ENCODE data around the gene PCARE. TPM values are rescaled to one million over a fixed set of nuclear protein-coding genes. Genes with fewer than 3 reads are reported as not detected.
A peak's percentile ranks its signal among the peaks of the same experiment; 100 is the strongest.
"Not testable (repeated sequence)": the region's sequence is repeated elsewhere in the genome, so short reads cannot be mapped to it uniquely, and the experiment has no call there.

PCARE gene
- total RNA-seq = not detected

DNA sequence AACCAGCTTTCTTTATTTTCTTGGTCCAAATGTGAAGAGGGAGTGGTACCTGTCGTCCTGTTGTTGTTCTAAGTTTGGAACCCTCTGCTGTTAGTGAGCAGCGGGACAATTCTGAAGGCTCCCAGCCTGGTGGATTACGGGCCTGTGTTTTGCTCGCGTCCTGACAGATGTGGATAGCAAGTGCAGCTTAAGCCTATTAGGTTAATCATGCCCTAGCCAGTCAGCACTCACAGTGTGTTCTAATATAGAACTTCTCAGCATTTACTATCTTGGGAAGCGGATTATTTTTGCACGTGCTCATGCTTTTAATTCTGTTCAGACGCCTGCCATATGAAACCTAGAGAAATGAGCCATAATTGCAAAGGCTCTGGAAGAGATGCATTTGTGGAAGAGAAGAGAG is at the start of gene PCARE:
Gene PCARE (minus strand): TSS at position 113 of the 400 bp plus-strand sequence. CDS start 262 bp downstream, outside the sequence.
- DNase-seq (ENCODE audit: low spot score) = no peak

DNA sequence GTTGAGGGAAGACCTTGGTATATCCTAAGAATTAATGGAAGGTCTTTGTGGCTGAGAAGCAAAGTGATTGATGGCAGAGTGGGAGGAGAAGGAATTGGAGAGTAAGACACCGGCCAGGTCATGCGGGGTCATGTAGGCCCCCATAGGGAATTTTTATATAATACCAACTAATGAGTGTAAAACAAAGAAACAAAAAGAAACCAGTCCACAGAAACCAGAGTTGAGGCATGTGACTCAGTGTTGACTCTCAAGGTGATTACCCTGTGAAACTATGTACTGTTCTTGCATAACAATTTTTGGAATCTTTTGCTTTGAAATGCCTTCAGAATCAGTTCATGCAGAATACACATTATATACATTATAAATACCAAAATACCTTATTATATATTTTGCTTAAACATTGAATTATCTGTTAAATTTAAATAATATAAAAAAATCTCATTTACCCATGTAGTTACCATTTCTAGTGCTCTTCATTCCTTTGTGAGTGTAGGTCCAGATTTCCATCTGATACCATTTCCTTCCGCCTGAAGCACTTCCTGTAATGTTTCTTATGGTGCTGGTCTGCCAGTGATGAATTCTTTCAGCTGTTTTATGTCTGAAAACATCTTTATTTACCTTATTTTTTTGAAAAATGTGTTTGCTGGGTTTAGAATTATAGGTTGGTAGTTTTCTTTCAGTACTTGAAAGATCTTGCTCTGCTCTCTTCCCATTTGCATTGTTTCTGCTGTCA is 49.5 kb upstream of the PCARE start:
- DNase-seq (ENCODE audit: low spot score) = no peak

DNA sequence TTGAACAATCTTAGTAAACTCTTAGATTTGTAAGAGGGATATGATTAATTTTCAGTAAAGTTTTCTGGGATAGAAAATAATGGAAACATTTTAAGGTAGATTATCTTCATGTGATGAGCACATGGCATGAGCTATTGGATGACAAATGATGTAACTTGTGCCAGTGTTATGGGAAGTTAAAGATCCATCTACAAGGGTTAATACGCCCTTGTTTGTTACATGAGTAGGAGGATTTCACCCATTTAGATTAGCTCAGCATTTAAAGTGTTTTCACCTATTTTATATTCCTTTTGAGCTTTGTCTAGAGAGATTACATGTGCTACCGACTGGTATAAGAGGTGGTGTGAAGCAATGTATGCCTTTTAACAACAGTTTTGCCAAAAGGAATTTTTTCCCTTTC is 46.5 kb upstream of the PCARE start:
- no peak for DNase-seq (ENCODE audit: low spot score)

DNA sequence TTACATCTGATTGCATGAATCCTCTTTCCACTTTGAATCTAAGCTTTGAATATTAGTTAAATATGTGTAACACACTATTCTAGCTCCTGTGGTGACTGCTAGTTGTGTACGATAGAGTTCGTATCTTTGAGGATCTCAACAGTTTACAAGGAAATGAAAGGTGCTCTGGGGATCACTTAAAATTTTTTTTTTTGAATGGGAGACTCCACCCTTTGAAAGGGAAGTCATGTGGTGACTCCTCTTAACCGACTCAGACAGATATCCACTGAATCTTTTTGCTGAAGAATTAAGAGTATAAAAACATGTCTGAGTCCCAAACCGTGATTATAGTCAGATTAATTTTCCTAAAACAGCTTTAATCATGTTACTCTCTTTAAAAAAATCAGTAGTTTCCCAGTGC is 44.9 kb upstream of the PCARE start:
- DNase-seq (ENCODE audit: low spot score) = no peak

DNA sequence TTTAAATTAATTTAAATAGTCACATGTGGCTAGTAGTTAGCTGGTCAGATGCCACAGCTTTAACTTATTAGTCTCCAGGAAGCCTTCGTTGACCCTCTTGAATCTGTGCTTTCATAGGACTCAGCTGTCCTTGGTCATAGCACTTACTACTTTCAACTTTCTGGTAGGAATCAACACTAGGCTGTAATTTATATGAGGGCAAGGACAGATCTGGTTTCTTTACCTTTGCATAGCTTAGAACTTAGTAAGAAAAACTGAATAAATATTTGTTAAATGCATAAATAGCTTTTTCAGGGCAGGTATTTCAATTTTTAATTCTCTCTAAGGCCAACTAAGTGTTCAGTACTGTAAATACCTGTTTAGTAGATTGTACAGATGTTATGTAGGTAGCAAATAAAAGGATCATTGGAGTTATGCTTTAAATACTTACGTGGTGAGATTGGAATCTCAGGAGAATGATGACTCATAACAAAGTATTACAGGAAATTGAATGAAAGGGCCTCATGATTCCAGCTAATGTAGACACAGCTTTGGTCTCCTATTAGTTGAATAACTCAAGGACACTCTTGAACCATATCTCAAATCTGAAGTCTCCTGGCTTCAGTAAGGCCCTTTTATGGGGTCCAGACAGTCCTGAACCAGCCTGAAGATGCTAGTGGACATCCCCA is 43.4 kb upstream of the PCARE start:
- no peak for DNase-seq (ENCODE audit: low spot score)

GRCh38 chr2:29115797-29116781 is 41.8 kb upstream of the PCARE start:
- peak; percentile 73 for DNase-seq (ENCODE audit: low spot score)

- DNase-seq (ENCODE audit: low spot score) = peak; percentile 57
Measured at GRCh38 chr2:29114946-29115609, 40.8 kb upstream of the PCARE start, which contains the start of gene CLIP4. Gene CLIP4 (plus strand): TSS chr2:29115415. CDS start chr2:29121389, 5,974 bp downstream.

DNA sequence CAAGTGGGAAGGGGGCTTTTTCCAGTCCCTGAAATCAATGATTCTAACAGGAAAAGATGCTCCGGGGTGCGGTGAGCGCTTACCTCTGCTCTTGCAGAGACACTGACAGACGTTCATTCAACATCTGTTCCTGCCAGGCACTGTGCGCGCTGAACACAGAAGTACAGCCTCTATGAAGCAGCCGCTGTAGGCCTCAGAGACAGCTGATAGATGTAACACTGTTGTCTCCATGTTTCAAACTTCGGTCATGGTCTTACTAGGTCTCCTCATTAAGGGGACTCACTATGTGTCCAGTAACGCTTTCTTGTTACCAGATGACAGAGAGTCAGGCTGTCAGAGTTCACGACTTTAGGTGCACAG is 40.2 kb upstream of the PCARE start:
- no peak for DNase-seq (ENCODE audit: low spot score)

GRCh38 chr2:29113891-29114321 is 39.6 kb upstream of the PCARE start:
- DNase-seq (ENCODE audit: low spot score) = peak; percentile 71

DNA sequence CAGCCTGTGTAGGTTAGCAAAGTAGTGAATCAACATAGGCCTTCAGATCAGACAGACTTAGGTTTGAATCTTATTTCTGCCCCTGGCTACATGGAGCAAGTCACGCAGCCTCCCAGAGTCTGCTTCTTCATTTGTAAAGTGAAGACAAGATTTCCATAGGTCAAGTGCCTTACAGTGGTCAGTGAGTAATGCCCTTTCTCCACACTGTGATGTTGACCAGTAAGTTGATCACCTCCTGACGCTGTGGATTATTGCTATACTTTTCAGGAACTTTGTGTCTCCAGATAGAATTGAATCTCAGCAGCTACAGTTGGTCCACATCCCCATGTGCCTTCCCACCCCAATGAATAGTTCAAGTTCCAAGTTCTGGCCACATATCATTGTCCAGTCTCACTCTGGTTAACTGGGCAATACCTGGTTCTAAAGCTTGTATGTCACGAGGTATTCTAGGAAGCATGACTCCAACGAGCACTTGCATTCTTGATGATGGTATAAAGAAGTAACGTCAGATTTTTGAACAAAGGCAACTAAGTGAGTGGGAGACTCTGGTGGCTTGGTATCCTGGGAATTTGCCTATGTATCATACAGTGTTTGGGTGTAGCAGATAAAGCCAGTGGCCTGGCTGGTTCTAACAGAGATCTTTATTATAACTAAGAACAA is 38.8 kb upstream of the PCARE start:
- DNase-seq (ENCODE audit: low spot score) = no peak

- DNase-seq (ENCODE audit: low spot score) = no peak
Measured at GRCh38 chr2:29112379-29112778, 38.1 kb upstream of the PCARE start.

DNA sequence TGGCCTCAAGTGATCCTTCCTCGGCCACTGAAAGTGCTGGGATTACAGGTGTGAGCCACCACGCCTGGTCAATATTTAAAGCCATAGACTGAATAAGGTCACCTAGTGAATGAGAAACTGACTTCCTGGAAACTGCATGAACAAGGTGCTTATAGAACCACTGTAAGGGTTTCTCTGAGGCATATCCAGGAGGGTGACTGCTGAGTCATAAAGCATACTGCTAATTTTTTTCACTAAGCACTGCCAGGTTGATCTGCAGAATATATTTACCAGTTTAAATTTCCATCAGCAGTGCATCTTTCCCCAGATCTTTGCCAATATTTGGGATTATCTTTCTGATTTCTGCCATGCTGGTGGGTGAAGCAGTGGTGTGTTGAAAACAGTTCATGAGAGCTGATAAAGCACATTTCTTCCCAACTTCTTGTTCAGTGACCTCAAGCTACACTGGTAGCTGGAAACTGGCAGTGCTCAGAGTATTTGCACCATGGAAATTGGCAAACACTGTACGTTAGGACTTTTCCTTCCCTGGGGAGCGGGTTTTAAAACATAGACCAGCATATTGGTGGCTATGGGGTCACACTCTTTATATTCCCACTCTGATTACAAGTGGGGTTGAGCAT is 36.7 kb upstream of the PCARE start:
- DNase-seq (ENCODE audit: low spot score) = no peak

- DNase-seq (ENCODE audit: low spot score) = no peak
Measured at GRCh38 chr2:29109246-29109645, 34.9 kb upstream of the PCARE start.

- no peak for DNase-seq (ENCODE audit: low spot score)
Measured at GRCh38 chr2:29108225-29108624, 33.9 kb upstream of the PCARE start.

DNA sequence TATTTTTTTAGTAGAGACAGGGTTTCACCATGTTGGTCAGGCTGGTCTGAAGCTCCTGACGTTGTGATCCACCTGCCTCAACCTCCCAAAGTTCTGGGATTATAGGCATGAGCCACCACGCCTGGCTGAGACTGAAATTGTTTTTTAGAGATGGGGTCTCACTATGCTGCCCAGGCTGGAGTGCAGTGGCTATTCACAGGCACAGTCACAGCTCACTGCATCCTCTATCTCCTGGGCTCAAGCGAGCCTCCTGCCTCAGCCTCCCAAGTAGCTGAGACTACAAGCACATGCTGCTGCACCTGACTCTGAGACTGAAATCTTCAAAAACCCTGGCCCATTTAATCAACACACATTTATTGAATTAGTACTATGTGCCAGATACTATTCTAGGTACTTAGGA is 33.2 kb upstream of the PCARE start:
- DNase-seq (ENCODE audit: low spot score) = not testable (repeated sequence)

GRCh38 chr2:29106980-29107388 is 32.7 kb upstream of the PCARE start:
- DNase-seq (ENCODE audit: low spot score) = no peak

GRCh38 chr2:29106256-29106655 is 31.9 kb upstream of the PCARE start:
- DNase-seq (ENCODE audit: low spot score) = no peak

- DNase-seq (ENCODE audit: low spot score) = no peak
Measured at GRCh38 chr2:29105375-29105774, 31.1 kb upstream of the PCARE start.

GRCh38 chr2:29104688-29105087 is 30.4 kb upstream of the PCARE start:
- no peak for DNase-seq (ENCODE audit: low spot score)

- no peak for DNase-seq (ENCODE audit: low spot score)
Measured at GRCh38 chr2:29100564-29100963, 26.2 kb upstream of the PCARE start.

- DNase-seq (ENCODE audit: low spot score) = no peak
Measured at GRCh38 chr2:29097569-29097968, 23.2 kb upstream of the PCARE start.
